ENCODE results near the gene LCNL1. TPM values are rescaled to one million over a fixed set of nuclear protein-coding genes. Genes with fewer than 3 reads are reported as not detected.

LCNL1 gene
- total and polyA plus RNA-seq, 5 donors from 2014 or later = not detected

DNA sequence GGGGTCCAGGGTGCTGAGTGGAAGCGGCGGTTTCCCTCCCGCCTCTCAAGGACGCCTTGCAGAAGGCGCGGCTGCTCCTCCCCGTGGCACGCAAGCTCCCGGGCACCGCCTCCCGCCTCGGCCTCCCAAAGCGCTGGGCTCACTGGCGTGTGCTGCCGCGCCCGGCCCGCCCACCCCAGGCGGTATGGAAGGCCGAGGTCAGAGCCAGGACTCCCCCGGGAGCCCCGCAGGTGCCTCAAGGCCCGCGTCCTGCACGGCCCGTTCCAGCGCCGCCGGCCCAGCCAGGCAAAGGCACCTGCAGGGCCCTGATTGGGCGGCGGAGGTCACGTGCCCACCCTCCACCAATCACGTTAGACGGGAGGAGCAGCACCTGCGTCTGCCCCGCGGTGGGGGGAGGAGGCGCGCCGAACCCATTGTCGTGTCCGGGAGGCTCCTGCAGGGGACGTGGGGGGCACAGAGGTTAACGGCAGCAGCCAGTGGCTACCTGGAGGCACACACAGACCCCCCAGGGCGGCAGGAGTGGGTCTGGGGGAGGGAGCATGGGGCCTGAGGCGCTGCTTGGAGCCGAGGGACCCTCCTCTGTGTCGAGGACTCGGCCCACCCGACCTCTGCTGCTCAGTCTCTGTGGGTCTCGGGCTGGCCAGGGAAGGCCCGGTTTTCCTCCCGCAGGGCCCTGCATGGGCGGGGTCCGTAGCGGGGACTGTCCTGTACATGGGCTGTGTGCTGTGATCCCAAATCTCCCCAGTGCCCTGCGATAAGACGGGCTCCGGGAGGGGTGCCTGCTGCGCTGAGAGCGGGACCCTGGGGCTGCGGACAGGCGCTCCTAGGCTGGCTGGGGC is 32.8 kb upstream of the LCNL1 start:
- H3K27me3 Mint-ChIP-seq = peaks cover under 1% of the 10 kb centered on the region
- peak overlapping the region; percentile 84 to 87 (median 85) for H3K4me3 Mint-ChIP-seq
- ATAC-seq (ENCODE audit: low read depth in 2 of 2) = peak; percentile 94 to 95
- Histone ChIP-seq H3K4me1 (ENCODE audit: control insufficient read depth, insufficient read depth, low read length, poor library complexity, severe bottlenecking) (peaks cover 17% of the 10 kb centered on the region), H3K27ac (ENCODE audit: insufficient read depth, low read length, poor library complexity, severe bottlenecking) (peak overlapping the region; percentile 76), H3K36me3 (ENCODE audit: control insufficient read depth, insufficient read depth, low read length) (no peaks in the 10 kb centered on the region), H3K9me3 (ENCODE audit: control insufficient read depth in 2 of 2, low read length in 2 of 2) (no peaks in the 10 kb centered on the region), H3K4me3 (ENCODE audit: low read depth, low read length) (peak overlapping the region; percentile 55), H3K27me3 (ENCODE audit: control insufficient read depth, insufficient read depth, low read length) (no peaks in the 10 kb centered on the region)
- H3K36me3 Mint-ChIP-seq = no peaks in the 10 kb centered on the region
- H3K9me3 Mint-ChIP-seq = no peaks in the 10 kb centered on the region
- peak overlapping the region; percentile 52 to 91 (median 58) for H3K27ac Mint-ChIP-seq
- H3K4me1 Mint-ChIP-seq = peaks cover 0 to 10% (median 0%) of the 10 kb centered on the region in 4 donors
- peak; percentile 94 to 97 (median 95) for DNase-seq

GRCh38 chr9:136950656-136951276 is 32.0 kb upstream of the LCNL1 start:
- Mint-ChIP-seq H3K4me3 (peak overlapping the region; percentile 79 to 86 (median 85)), H3K27ac (peak overlapping the region in 1 of 3 donors; percentile 58), H3K9me3 (no peaks in the 10 kb centered on the region), H3K36me3 (no peaks in the 10 kb centered on the region), H3K27me3 (peaks cover 4% of the 10 kb centered on the region), H3K4me1 (peaks cover 0 to 10% (median 0%) of the 10 kb centered on the region in 4 donors)
- ATAC-seq (ENCODE audit: low read depth in 2 of 2) (no peak), DNase-seq (no peak)
- no peaks in the 10 kb centered on the region for H3K27me3 ChIP-seq (ENCODE audit: control insufficient read depth, insufficient read depth, low read length)
- no peaks in the 10 kb centered on the region for H3K36me3 ChIP-seq (ENCODE audit: control insufficient read depth, insufficient read depth, low read length)
- no peak overlapping the region for H3K4me3 ChIP-seq (ENCODE audit: low read depth, low read length)
- H3K4me1 ChIP-seq (ENCODE audit: control insufficient read depth, insufficient read depth, low read length, poor library complexity, severe bottlenecking) = peaks cover 15% of the 10 kb centered on the region
- peak overlapping the region; percentile 76 for H3K27ac ChIP-seq (ENCODE audit: insufficient read depth, low read length, poor library complexity, severe bottlenecking)
- no peaks in the 10 kb centered on the region for H3K9me3 ChIP-seq (ENCODE audit: control insufficient read depth in 2 of 2, low read length in 2 of 2)

GRCh38 chr9:136951541-136952320 is 31.1 kb upstream of the LCNL1 start, which contains the start of gene LCN12:
LCN12 (plus strand) TSS chr9:136952273; CDS start chr9:136952328, 55 bp downstream.
- ATAC-seq (ENCODE audit: low read depth in 2 of 2) (no peak), DNase-seq (no peak)
- peaks cover 0 to 12% (median 0%) of the 10 kb centered on the region in 4 donors for H3K4me1 Mint-ChIP-seq
- H3K9me3 Mint-ChIP-seq = peaks cover 0 to 2% (median 0%) of the 10 kb centered on the region in 7 donors
- H3K27ac ChIP-seq (ENCODE audit: insufficient read depth, low read length, poor library complexity, severe bottlenecking) = no peak within 1 kb of the TSS
- no peaks in the 10 kb centered on the region for H3K9me3 ChIP-seq (ENCODE audit: control insufficient read depth in 2 of 2, low read length in 2 of 2)
- H3K36me3 ChIP-seq (ENCODE audit: control insufficient read depth, insufficient read depth, low read length) = no peaks in the 10 kb centered on the region
- peak within 1 kb of the TSS in 2 of 4 donors; percentile 44 to 48 for H3K4me3 Mint-ChIP-seq
- peaks cover 4% of the 10 kb centered on the region for H3K27me3 Mint-ChIP-seq
- no peaks in the 10 kb centered on the region for H3K27me3 ChIP-seq (ENCODE audit: control insufficient read depth, insufficient read depth, low read length)
- H3K4me3 ChIP-seq (ENCODE audit: low read depth, low read length) = no peak within 1 kb of the TSS
- no peaks in the 10 kb centered on the region for H3K36me3 Mint-ChIP-seq
- no peak within 1 kb of the TSS for H3K27ac Mint-ChIP-seq
- peaks cover 15% of the 10 kb centered on the region for H3K4me1 ChIP-seq (ENCODE audit: control insufficient read depth, insufficient read depth, low read length, poor library complexity, severe bottlenecking)

DNA sequence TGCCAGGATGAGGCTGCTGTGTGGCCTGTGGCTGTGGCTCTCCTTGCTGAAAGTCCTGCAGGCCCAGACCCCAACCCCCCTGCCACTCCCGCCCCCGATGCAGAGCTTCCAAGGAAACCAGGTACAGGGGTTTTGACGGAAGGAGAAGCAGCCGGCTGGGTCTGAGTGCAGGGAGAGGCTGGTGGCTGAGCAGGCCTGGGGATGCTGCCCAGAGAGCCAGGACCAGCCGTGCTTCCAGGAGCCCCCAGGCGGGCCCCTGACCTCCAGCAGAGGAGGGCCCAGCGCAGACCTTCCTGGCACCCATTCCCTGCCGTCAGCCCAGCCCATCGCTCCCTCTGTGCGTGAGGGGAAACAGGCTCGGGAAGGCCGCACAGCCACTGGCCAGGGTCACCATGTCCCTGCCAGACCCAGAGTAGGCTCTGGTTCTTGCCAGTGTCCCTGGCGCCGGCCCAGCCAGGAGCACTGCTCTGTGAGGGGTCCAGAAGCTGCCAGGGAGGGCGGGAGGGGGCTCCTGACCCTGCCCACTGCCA is 30.4 kb upstream of the LCNL1 start:
- H3K27ac ChIP-seq (ENCODE audit: insufficient read depth, low read length, poor library complexity, severe bottlenecking) = no peak overlapping the region
- Mint-ChIP-seq H3K27me3 (peaks cover 4% of the 10 kb centered on the region), H3K4me3 (no peak overlapping the region), H3K9me3 (peaks cover 0 to 2% (median 0%) of the 10 kb centered on the region in 7 donors), H3K4me1 (peaks cover 0 to 12% (median 0%) of the 10 kb centered on the region in 4 donors), H3K36me3 (no peaks in the 10 kb centered on the region), H3K27ac (no peak overlapping the region)
- ATAC-seq (ENCODE audit: low read depth in 2 of 2) = no peak
- no peaks in the 10 kb centered on the region for H3K27me3 ChIP-seq (ENCODE audit: control insufficient read depth, insufficient read depth, low read length)
- H3K9me3 ChIP-seq (ENCODE audit: control insufficient read depth in 2 of 2, low read length in 2 of 2) = no peaks in the 10 kb centered on the region
- peaks cover 15% of the 10 kb centered on the region for H3K4me1 ChIP-seq (ENCODE audit: control insufficient read depth, insufficient read depth, low read length, poor library complexity, severe bottlenecking)
- no peaks in the 10 kb centered on the region for H3K36me3 ChIP-seq (ENCODE audit: control insufficient read depth, insufficient read depth, low read length)
- no peak overlapping the region for H3K4me3 ChIP-seq (ENCODE audit: low read depth, low read length)
- no peak for DNase-seq

GRCh38 chr9:136952876-136953770 is 29.7 kb upstream of the LCNL1 start:
- H3K27ac Mint-ChIP-seq = no peak overlapping the region

DNA sequence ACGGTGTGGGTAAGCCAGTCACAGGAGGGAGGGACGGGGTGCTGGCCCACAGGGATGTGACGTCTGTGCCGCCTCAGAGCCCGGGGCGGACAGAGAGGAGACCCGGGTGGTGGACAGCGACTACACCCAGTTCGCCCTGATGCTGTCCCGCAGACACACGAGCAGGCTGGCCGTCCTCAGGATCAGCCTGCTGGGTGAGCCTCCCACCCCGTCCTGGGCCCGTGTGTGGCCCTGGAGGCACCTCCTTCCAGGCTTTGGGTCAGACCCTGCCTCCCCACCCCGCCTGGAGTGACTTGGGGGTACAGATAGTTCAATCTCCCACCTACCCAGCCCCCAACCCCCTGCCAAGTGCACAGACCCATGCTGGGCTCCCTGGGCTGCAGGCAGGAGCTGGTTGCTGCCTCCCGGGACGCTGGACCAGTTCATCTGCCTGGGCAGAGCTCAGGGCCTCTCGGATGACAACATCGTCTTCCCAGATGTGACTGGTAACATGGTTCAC is 29.0 kb upstream of the LCNL1 start:
- ATAC-seq (ENCODE audit: low read depth in 2 of 2) = no peak
- Mint-ChIP-seq H3K27ac (no peak overlapping the region), H3K4me3 (no peak overlapping the region), H3K36me3 (no peaks in the 10 kb centered on the region), H3K4me1 (peaks cover 0 to 9% (median 0%) of the 10 kb centered on the region in 4 donors), H3K9me3 (peaks cover 0 to 2% (median 0%) of the 10 kb centered on the region in 7 donors), H3K27me3 (peaks cover 4% of the 10 kb centered on the region)
- Histone ChIP-seq H3K4me3 (ENCODE audit: low read depth, low read length) (no peak overlapping the region), H3K27me3 (ENCODE audit: control insufficient read depth, insufficient read depth, low read length) (no peaks in the 10 kb centered on the region), H3K9me3 (ENCODE audit: control insufficient read depth in 2 of 2, low read length in 2 of 2) (no peaks in the 10 kb centered on the region), H3K27ac (ENCODE audit: insufficient read depth, low read length, poor library complexity, severe bottlenecking) (no peak overlapping the region), H3K4me1 (ENCODE audit: control insufficient read depth, insufficient read depth, low read length, poor library complexity, severe bottlenecking) (peaks cover 16% of the 10 kb centered on the region), H3K36me3 (ENCODE audit: control insufficient read depth, insufficient read depth, low read length) (no peaks in the 10 kb centered on the region)
- no peak for DNase-seq

More at GRCh38 chr9:136952876-136953770, 29.7 kb upstream of the LCNL1 start:
- ATAC-seq (ENCODE audit: low read depth in 2 of 2) = no peak
- Mint-ChIP-seq H3K9me3 (peaks cover 0 to 2% (median 0%) of the 10 kb centered on the region in 7 donors), H3K27me3 (peaks cover 4% of the 10 kb centered on the region), H3K4me1 (peaks cover 0 to 11% (median 0%) of the 10 kb centered on the region in 4 donors), H3K36me3 (no peaks in the 10 kb centered on the region), H3K4me3 (no peak overlapping the region)
- H3K27ac ChIP-seq (ENCODE audit: insufficient read depth, low read length, poor library complexity, severe bottlenecking) = no peak overlapping the region
- no peak for DNase-seq
- H3K27me3 ChIP-seq (ENCODE audit: control insufficient read depth, insufficient read depth, low read length) = no peaks in the 10 kb centered on the region
- peaks cover 15% of the 10 kb centered on the region for H3K4me1 ChIP-seq (ENCODE audit: control insufficient read depth, insufficient read depth, low read length, poor library complexity, severe bottlenecking)
- H3K9me3 ChIP-seq (ENCODE audit: control insufficient read depth in 2 of 2, low read length in 2 of 2) = no peaks in the 10 kb centered on the region
- H3K4me3 ChIP-seq (ENCODE audit: low read depth, low read length) = no peak overlapping the region
- no peaks in the 10 kb centered on the region for H3K36me3 ChIP-seq (ENCODE audit: control insufficient read depth, insufficient read depth, low read length)
